Measurements from ENCODE around the gene HCN2.

Gene HCN2

GRCh38 chr19:658916-659839 is 69.5 kb downstream of the HCN2 start:
- DNase-seq: peak; percentile 81

- DNase-seq: no peak
Measured at GRCh38 chr19:660793-661426, 71.2 kb downstream of the HCN2 start.

GRCh38 chr19:661427-662196 is 71.9 kb downstream of the HCN2 start:
- peak; percentile 79 for DNase-seq

- peak; percentile 67 for DNase-seq
Measured at GRCh38 chr19:662207-662961, 72.7 kb downstream of the HCN2 start.

GRCh38 chr19:662962-663681 is 73.4 kb downstream of the HCN2 start, which contains the start of gene RNF126:
Gene RNF126 (minus strand): TSS chr19:663214. CDS start chr19:663121, 93 bp downstream.
- DNase-seq: peak; percentile 92

- no peak for DNase-seq
Measured at GRCh38 chr19:663682-664117, 74.0 kb downstream of the HCN2 start.

- DNase-seq: peak; percentile 81
Measured at GRCh38 chr19:664913-665443, 75.3 kb downstream of the HCN2 start.
